ENCODE data around the gene ATAD3C. TPM values are rescaled to one million over a fixed set of nuclear protein-coding genes. Genes with fewer than 3 reads are reported as not detected.
A peak's percentile ranks its signal among the peaks of the same experiment; 100 is the strongest.

The ATAD3C gene
- total and polyA plus RNA-seq, 2 of the 8 experiments (the other 6 are each of a cell fraction or from before 2014, with no cell fraction given): 2.0 to 2.7 TPM

DNA sequence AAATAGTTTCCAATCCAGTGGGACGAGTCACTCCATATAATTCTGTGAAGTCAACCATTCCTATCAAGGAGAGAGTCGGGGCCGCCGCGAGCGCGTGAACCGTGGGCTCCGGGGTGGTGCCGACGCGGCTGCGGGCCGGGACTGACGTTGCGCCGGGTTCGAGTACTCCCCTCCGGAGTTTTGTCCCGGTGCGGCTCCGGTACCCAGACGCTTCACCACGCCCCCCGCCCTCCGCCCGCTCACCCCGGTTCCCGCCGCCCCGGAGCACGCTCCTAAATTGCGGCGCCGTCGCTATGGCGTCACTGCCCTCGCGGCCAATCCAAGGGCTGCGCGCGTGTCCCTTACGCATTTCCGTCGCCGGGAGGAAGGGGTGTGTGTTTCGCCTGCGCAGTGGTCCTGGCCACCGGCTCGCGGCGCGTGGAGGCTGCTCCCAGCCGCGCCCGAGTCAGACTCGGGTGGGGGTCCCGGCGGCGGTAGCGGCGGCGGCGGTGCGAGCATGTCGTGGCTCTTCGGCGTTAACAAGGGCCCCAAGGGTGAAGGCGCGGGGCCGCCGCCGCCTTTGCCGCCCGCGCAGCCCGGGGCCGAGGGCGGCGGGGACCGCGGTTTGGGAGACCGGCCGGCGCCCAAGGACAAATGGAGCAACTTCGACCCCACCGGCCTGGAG lies 22.0 kb downstream of the ATAD3C start, which contains the start of gene ATAD3B:
ATAD3B (plus strand) TSS at position 377 of the 664 bp plus-strand sequence; CDS start at position 497, 120 bp downstream.
- H3K14ac ChIP-seq (ENCODE audit: insufficient read length): no peak within 1 kb of the TSS
- H3K79me1 ChIP-seq (ENCODE audit: low read depth, low read length): 0 out of 2 replicates have a peak, but pooled peaks cover 3% of the 10 kb centered on the region
- no peaks in the 10 kb centered on the region for H3K36me3 ChIP-seq (ENCODE audit: control insufficient read depth in 2 of 4, insufficient read depth in 4 of 4, low read length in 3 of 4)
- 2% methylated on average over 25 of the region's 87 CpGs; no CpG with 5 or more reads in 1 of the 2 experiments for WGBS, 2 experiments (ENCODE audit: extremely low coverage in 1 of 2, insufficient coverage in 1 of 2, insufficient read length in 1 of 2, insufficient replicate concordance in 2 of 2, low coverage in 1 of 2, low lambda C conversion rate in 2 of 2, missing lambda C conversion rate in 1 of 2)
- H3K4me3 ChIP-seq (ENCODE audit: extremely low read depth in 1 of 4, insufficient read depth in 2 of 4, low read depth in 3 of 4, low read length in 4 of 4): peak within 1 kb of the TSS; percentile 79 to 93 (median 88)
- no peak within 1 kb of the TSS for H3K23ac ChIP-seq (ENCODE audit: insufficient read length)
- 0 out of 2 replicates have a peak within 1 kb of the TSS, but pooled peaks have one; percentile 66 for H2BK5ac ChIP-seq (ENCODE audit: low read depth, low read length)
- ChIA-PET CTCF (ENCODE audit: partially characterized antibody) (interaction anchor here (1.5 kb wide), 1 partner anchor 31 kb away, joined by 3 read pairs; no protein-coding TSS in a partner anchor), POLR2A (ENCODE audit: partially characterized antibody) (no interaction called here)
- peak within 1 kb of the TSS; percentile 79; the same call in 1 of the 2 replicates for H4K8ac ChIP-seq (ENCODE audit: extremely low read depth, insufficient read depth, low read length)
- no peak within 1 kb of the TSS; the same call in 1 of the 2 replicates for H3K18ac ChIP-seq (ENCODE audit: extremely low read depth, low read length)
- DNase-seq (ENCODE audit: low read depth in 1 of 2, low spot score in 2 of 2): peak; percentile 36 to 96
- peaks cover 3% of the 10 kb centered on the region; the same call in 1 of the 2 replicates for H3K23me2 ChIP-seq (ENCODE audit: low read depth, low read length)
- H3K4me1 ChIP-seq (replicated peaks in 1 of 4; ENCODE audit: control insufficient read depth in 3 of 4, insufficient read depth in 4 of 4, low read length in 3 of 4): peaks cover 0 to 8% (median under 1%) of the 10 kb centered on the region in 4 experiments; a peak in 2 of 7 replicates
- H2BK20ac ChIP-seq (ENCODE audit: low read length): no peak within 1 kb of the TSS
- no peak within 1 kb of the TSS for H3K4ac ChIP-seq (replicated peaks; ENCODE audit: insufficient read length, low read depth, low read length)
- H3K9me3 ChIP-seq (ENCODE audit: insufficient read depth in 2 of 2, low read depth in 1 of 2, low read length in 1 of 2): no peaks in the 10 kb centered on the region
- no peak within 1 kb of the TSS for H2BK15ac ChIP-seq (ENCODE audit: low read length)
- no peak within 1 kb of the TSS; the same call in 1 of the 2 replicates for H3K27ac ChIP-seq (ENCODE audit: low read depth, low read length)
- peaks cover 10 to 23% of the 10 kb centered on the region in 2 experiments for H3K79me2 ChIP-seq (ENCODE audit: control insufficient read depth in 1 of 2, insufficient read depth in 2 of 2, low read length in 2 of 2)
- no peak for FAIRE-seq
- no peak within 1 kb of the TSS for H2BK120ac ChIP-seq (replicated peaks; ENCODE audit: low read depth, low read length)
- H2AK5ac ChIP-seq (ENCODE audit: low read depth, low read length): no peak within 1 kb of the TSS
- no peak within 1 kb of the TSS for H4K91ac ChIP-seq (replicated peaks; ENCODE audit: insufficient read length, low read length)
- H2AFZ ChIP-seq (ENCODE audit: low read length): no peak within 1 kb of the TSS
- H3K9ac ChIP-seq (replicated peaks in 1 of 4; ENCODE audit: extremely low read depth in 1 of 4, low read depth in 3 of 4, low read length in 3 of 4): peak within 1 kb of the TSS; percentile 64 to 82 (median 72)
- H3K56ac ChIP-seq (replicated peaks; ENCODE audit: insufficient read length, low read depth, low read length): no peak within 1 kb of the TSS
- H4K20me1 ChIP-seq (replicated peaks in 1 of 2; ENCODE audit: control insufficient read depth in 1 of 2, insufficient read depth in 2 of 2, low read length in 2 of 2): peaks cover 0 to 5% of the 10 kb centered on the region in 2 experiments
- H2BK12ac ChIP-seq (ENCODE audit: low read depth, low read length): no peak within 1 kb of the TSS
- no peaks in the 10 kb centered on the region for H3K27me3 ChIP-seq (replicated peaks in 1 of 4; ENCODE audit: control insufficient read depth in 3 of 4, extremely low read depth in 1 of 4, insufficient read depth in 3 of 4, low read length in 3 of 4)
- peak within 1 kb of the TSS; percentile 85 to 88 for H3K4me2 ChIP-seq (ENCODE audit: insufficient read depth in 1 of 2, low read depth in 2 of 2, low read length in 2 of 2)
- peak within 1 kb of the TSS; percentile 4 for H4K5ac ChIP-seq (ENCODE audit: insufficient read length, low read depth, low read length)
- peak; percentile 86 for TF ChIP-seq KDM5A (IDR thresholded peaks at IDR 0.05; ENCODE audit: low read length)
- peak; percentile 63 for TF ChIP-seq KDM4A (IDR thresholded peaks at IDR 0.05; ENCODE audit: low read depth, low read length, severe bottlenecking)
- peak; percentile 54; the same call in 1 of the 2 replicates for TF ChIP-seq TEAD4 (IDR thresholded peaks at IDR 0.05; ENCODE audit: low read depth, low read length)
- TF ChIP-seq ASH2L (IDR thresholded peaks at IDR 0.05; ENCODE audit: low read length): peak; percentile 49
- no peak; a peak in 1 of 4 replicates for TF ChIP-seq HDAC2 (IDR thresholded peaks at IDR 0.05; ENCODE audit: borderline replicate concordance in 1 of 2, low read depth in 2 of 2, low read length in 2 of 2)
- TF ChIP-seq CBX8 (IDR thresholded peaks at IDR 0.05; ENCODE audit: borderline replicate concordance, low read depth, low read length): no peak
- peak; percentile 95 for TF ChIP-seq MAX (IDR thresholded peaks at IDR 0.05)
- no peak for TF ChIP-seq RBBP5 (IDR thresholded peaks at IDR 0.05; ENCODE audit: borderline replicate concordance, low read depth, low read length)
- peak; percentile 99 for TF ChIP-seq CREB1 (IDR thresholded peaks at IDR 0.05)
- peak in 1 of 2 experiments; percentile 52; a peak in 2 of 3 replicates for TF ChIP-seq POLR2A (IDR thresholded peaks at IDR 0.05; ENCODE audit: control extremely low read depth in 1 of 2, low read depth in 2 of 2, low read length in 2 of 2)
- TF ChIP-seq, protein P1, sequence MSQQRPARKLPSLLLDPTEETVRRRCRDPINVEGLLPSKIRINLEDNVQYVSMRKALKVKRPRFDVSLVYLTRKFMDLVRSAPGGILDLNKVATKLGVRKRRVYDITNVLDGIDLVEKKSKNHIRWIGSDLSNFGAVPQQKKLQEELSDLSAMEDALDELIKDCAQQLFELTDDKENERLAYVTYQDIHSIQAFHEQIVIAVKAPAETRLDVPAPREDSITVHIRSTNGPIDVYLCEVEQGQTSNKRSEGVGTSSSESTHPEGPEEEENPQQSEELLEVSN (IDR thresholded peaks at IDR 0.05): peak; percentile 80
- peak; percentile 57 for TF ChIP-seq TBP (IDR thresholded peaks at IDR 0.05; ENCODE audit: low read depth, low read length)

All from H1 (cell line).